GM12878 (cell line): Measurements from ENCODE around the gene TCOF1. TPM values are rescaled to one million over a fixed set of nuclear protein-coding genes. Genes with fewer than 3 reads are reported as not detected.

ENCODE experiments used
- ATAC-seq: fragments of 200-7000 bp; cut with Tn5 transposase; 3 replicates; pipeline ENCODE4 v1.9.1; 2020; ENCODE audit warnings: mild to moderate bottlenecking, moderate library complexity
- BruUV-seq: library from RNA; stranded (reverse); fragments of 400-500 nt; replicated peaks from 2 replicates; lab custom pipeline; 2021; lab: Mats Ljungman, UMichigan
- CTCF ChIA-PET: fragments of 300-600 bp; sonication (Branson Sonifier 250); formaldehyde crosslinking; extraction: SDS; loops from one replicate; lab custom pipeline; 2021; ENCODE audit warnings: inconsistent platforms; lab: Yijun Ruan, JAX
- POLR2A ChIA-PET: fragments of 350-600 bp; formaldehyde crosslinking; extraction: SDS; loops from one replicate; lab custom pipeline; 2021; ENCODE audit warnings: inconsistent platforms; lab: Charles Lee
- RAD21 ChIA-PET: fragments of 300-600 bp; sonication (Branson Sonifier 250); formaldehyde crosslinking; loops from one replicate; lab custom pipeline; 2023; ENCODE audit warnings: antibody characterized with exemption; ENCODE audit not compliant: unreplicated experiment; lab: Charles Lee
- SMC1A ChIA-PET: fragments of 300-600 bp; sonication (Branson Sonifier 250); formaldehyde crosslinking; loops from one replicate; lab custom pipeline; 2023; ENCODE audit not compliant: unreplicated experiment, uncharacterized antibody; lab: Charles Lee
- DNase-seq: peaks from one replicate; pipeline ENCODE4 v3.0.0-alpha.2; 2011; ENCODE audit warnings: low read depth, low spot score
- FAIRE-seq: peaks from 3 replicates; lab custom pipeline; 2011; peaks lifted over from hg19 to GRCh38; lab: Jason Lieb, UNC
- H2AFZ ChIP-seq: 2 replicates; pipeline ENCODE4 v1.6.0; 2011; ENCODE audit warnings: low read depth, low read length, control low read depth; ENCODE audit not compliant: control insufficient read depth
- H3K27ac ChIP-seq: 2 replicates; pipeline ENCODE4 v1.5.1; 2011; ENCODE audit warnings: control low read depth; ENCODE audit not compliant: control insufficient read depth, insufficient read depth
- H3K27me3 ChIP-seq, 2 experiments: replicated peaks in 1 of 2; 2 replicates each; pipeline versions ENCODE4 v1.6.0 to v1.6.1; 2011; ENCODE audit warnings: low read length in 1 of 2; ENCODE audit not compliant: control insufficient read depth in 2 of 2, insufficient read depth in 2 of 2
- H3K36me3 ChIP-seq, 2 experiments: 2 replicates each; pipeline ENCODE4 v1.5.1; 2011; ENCODE audit warnings: low read length in 1 of 2; ENCODE audit not compliant: control insufficient read depth in 2 of 2, insufficient read depth in 2 of 2
- H3K4me1 ChIP-seq: 2 replicates; pipeline ENCODE4 v1.6.1; 2011; ENCODE audit warnings: mild to moderate bottlenecking, low read length, moderate library complexity, mixed read lengths; ENCODE audit not compliant: control insufficient read depth, insufficient read depth
- H3K4me2 ChIP-seq: 2 replicates; pipeline ENCODE4 v1.6.0; 2011; ENCODE audit warnings: control low read depth; ENCODE audit not compliant: control insufficient read depth, insufficient read depth
- H3K4me3 ChIP-seq: fragments of 200-600 bp; sonication (generic); 2 replicates; pipeline ENCODE4 v1.5.1; 2016
- H3K79me2 ChIP-seq: 2 replicates; pipeline ENCODE4 v1.6.0; 2011; ENCODE audit warnings: low read length; ENCODE audit not compliant: control insufficient read depth, insufficient read depth
- H3K9ac ChIP-seq: 2 replicates; pipeline ENCODE4 v1.8.0; 2011; ENCODE audit warnings: low read length, control low read depth, mixed read lengths; ENCODE audit not compliant: control insufficient read depth, insufficient read depth
- H3K9me3 ChIP-seq: replicated peaks from 3 replicates; pipeline ENCODE4 v1.5.1; 2011; ENCODE audit warnings: mild to moderate bottlenecking, low read length; ENCODE audit not compliant: control insufficient read depth, insufficient read depth
- H4K20me1 ChIP-seq: 2 replicates; pipeline ENCODE4 v1.6.0; 2011; ENCODE audit not compliant: control insufficient read depth, insufficient read depth
- CBX5 ChIP-seq: sonication (generic); IDR thresholded peaks from 2 replicates; pipeline ENCODE4 v1.6.1; 2016; ENCODE audit warnings: low read depth, moderate library complexity, mild to moderate bottlenecking, inconsistent platforms
- CTCF ChIP-seq, 3 experiments: IDR thresholded peaks in 2 of 3; conservative IDR thresholded peaks in 1 of 3; 2 replicates each; pipeline ENCODE4 v1.5.1; 2011; ENCODE audit warnings: low read depth in 3 of 3, low read length in 3 of 3, mild to moderate bottlenecking in 3 of 3, control low read depth in 2 of 3, moderate library complexity in 2 of 3, inconsistent platforms in 1 of 3, mixed read lengths in 1 of 3; ENCODE audit not compliant: control insufficient read depth in 2 of 3, insufficient read depth in 1 of 3; ENCODE audit errors: extremely low read depth in 1 of 3
- E2F8 ChIP-seq: fragments of 450-650 bp; IDR thresholded peaks from 2 replicates; pipeline ENCODE4 v1.6.1; 2018; ENCODE audit warnings: mild to moderate bottlenecking, low read depth, moderate library complexity; ENCODE audit not compliant: partially characterized antibody
- HDAC6 ChIP-seq: fragments of 200-600 bp; sonication (generic); IDR thresholded peaks from one replicate; pipeline ENCODE4 v1.8.0; 2017; ENCODE audit warnings: antibody characterized with exemption; ENCODE audit not compliant: unreplicated experiment
- MYB ChIP-seq: fragments of 150-350 bp; IDR thresholded peaks from 2 replicates; pipeline ENCODE4 v1.6.1; 2014; ENCODE audit warnings: mild to moderate bottlenecking, low read depth, low read length, borderline replicate concordance
- NR2F1 ChIP-seq: fragments of 450-650 bp; conservative IDR thresholded peaks from 2 replicates; pipeline ENCODE4 v1.6.1; 2017; ENCODE audit warnings: mild to moderate bottlenecking
- RAD51 ChIP-seq: fragments of 450-650 bp; IDR thresholded peaks from 2 replicates; pipeline ENCODE4 v1.6.1; 2016; ENCODE audit warnings: moderate library complexity, mild to moderate bottlenecking, inconsistent platforms
- RCOR1 ChIP-seq: conservative IDR thresholded peaks from 2 replicates; pipeline ENCODE4 v1.6.1; 2012; ENCODE audit warnings: low read depth, low read length, improper control_type of control experiment
- RELA ChIP-seq: fragments of 450-650 bp; IDR thresholded peaks from 2 replicates; pipeline ENCODE4 v1.8.0; 2014; ENCODE audit warnings: borderline replicate concordance; ENCODE audit not compliant: partially characterized antibody
- WGBS: methylation state at CpG from one replicate; pipeline ENCODE4 v1.1.6; 2016; ENCODE audit warnings: low lambda C conversion rate; ENCODE audit not compliant: insufficient replicate concordance, insufficient coverage; ENCODE audit errors: missing lambda C conversion rate; 5-methylcytosine and 5-hydroxymethylcytosine counted together
- in situ Hi-C: fragments of 300-500 bp; cut with MboI; formaldehyde crosslinking; loops from 9 replicates; pipeline ENCODE4 v1.14.3; 2018; ENCODE audit warnings: mixed read lengths
- intact Hi-C: fragments of 100-400 bp; cut with micrococcal nuclease; formaldehyde crosslinking; loops from one replicate; pipeline ENCODE4 v1.14.2; 2022; ENCODE audit not compliant: unreplicated experiment
- polyA plus RNA-seq, 11 experiments: library from polyadenylated mRNA; depleted of rRNA in 4 of 11; unstranded in 6 of 11; stranded (reverse) in 5 of 11; fragments of >200 nt; fragmentation: Nextera tagmentation in 4 of 11; fragmentation: Illumina TruSeq in 1 of 11; extraction: Ambion mirVana in 4 of 11; extraction: Trizol in 1 of 11; gene quantifications; 1 replicate in 1 of 11; 2 replicates in 10 of 11; pipeline versions ENCODE4 v1.2.1 to v1.2.3, GENCODE V29; 2011 to 2016; ENCODE audit warnings: inconsistent platforms in 2 of 11, missing spikeins in 2 of 11, low read depth in 1 of 11
- total RNA-seq, 4 experiments: library from RNA; depleted of rRNA in 3 of 4; stranded (reverse); fragments of >200 nt in 3 of 4; fragmentation: Illumina TruSeq in 1 of 4; extraction: Trizol in 1 of 4; gene quantifications; 2 replicates each; pipeline versions ENCODE4 v1.2.1 to v1.2.3, GENCODE V29; 2013 to 2021
- TF ChIP-seq, protein P1 (sequence below): IDR thresholded peaks from 2 replicates; pipeline ENCODE4 v1.6.1; 2011; ENCODE audit warnings: low read depth, mild to moderate bottlenecking, low read length, moderate library complexity, borderline replicate concordance; ENCODE audit errors: extremely low read depth
- TF ChIP-seq, protein P2 (sequence below): fragments of 450-650 bp; IDR thresholded peaks from 2 replicates; pipeline ENCODE4 v1.6.1; 2017; ENCODE audit warnings: mild to moderate bottlenecking, low read depth, inconsistent platforms; ENCODE audit not compliant: poor library complexity, severe bottlenecking

TCOF1 gene
- total and polyA plus RNA-seq, 10 of the 15 experiments (the other 5 are each of a cell fraction or from before 2014, with no cell fraction given) = 8.7 to 83.9 (median 38.9) TPM

- FAIRE-seq = no peak
Observed at GRCh38 chr5:150315245-150315644, 42.3 kb upstream of the TCOF1 start.

More at GRCh38 chr5:150315245-150315644, 42.3 kb upstream of the TCOF1 start:
- Histone ChIP-seq H3K4me2 (no peak overlapping the region), H2AFZ (no peak overlapping the region), H3K79me2 (no peaks in the 10 kb centered on the region), H4K20me1 (no peaks in the 10 kb centered on the region), H3K27ac (no peak overlapping the region), H3K9me3 (no peaks in the 10 kb centered on the region), H3K27me3 (peaks cover 4% of the 10 kb centered on the region in 2 experiments; a peak in 3 of 4 replicates), H3K4me3 (no peak overlapping the region), H3K36me3 (no peaks in the 10 kb centered on the region), H3K4me1 (no peaks in the 10 kb centered on the region), H3K9ac (no peak overlapping the region)
- DNase-seq (no peak), ATAC-seq (no peak)
- no peak for TF ChIP-seq E2F8
- no peak for TF ChIP-seq HDAC6
- no peak for TF ChIP-seq CTCF (IDR thresholded peaks at IDR 0.05 in 2 of 3, conservative IDR thresholded peaks at IDR 0.05 in 1 of 3; ENCODE audit: control insufficient read depth in 2 of 3, extremely low read depth in 1 of 3, insufficient read depth in 1 of 3, low read depth in 3 of 3, low read length in 3 of 3)
- TF ChIP-seq MYB = no peak
- TF ChIP-seq RCOR1 = no peak
- no peak for TF ChIP-seq CBX5
- no peak for TF ChIP-seq RELA
- TF ChIP-seq RAD51 = no peak
- TF ChIP-seq NR2F1 = no peak
- TF ChIP-seq, protein P1, sequence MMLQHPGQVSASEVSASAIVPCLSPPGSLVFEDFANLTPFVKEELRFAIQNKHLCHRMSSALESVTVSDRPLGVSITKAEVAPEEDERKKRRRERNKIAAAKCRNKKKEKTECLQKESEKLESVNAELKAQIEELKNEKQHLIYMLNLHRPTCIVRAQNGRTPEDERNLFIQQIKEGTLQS = no peak
- TF ChIP-seq, protein P2, sequence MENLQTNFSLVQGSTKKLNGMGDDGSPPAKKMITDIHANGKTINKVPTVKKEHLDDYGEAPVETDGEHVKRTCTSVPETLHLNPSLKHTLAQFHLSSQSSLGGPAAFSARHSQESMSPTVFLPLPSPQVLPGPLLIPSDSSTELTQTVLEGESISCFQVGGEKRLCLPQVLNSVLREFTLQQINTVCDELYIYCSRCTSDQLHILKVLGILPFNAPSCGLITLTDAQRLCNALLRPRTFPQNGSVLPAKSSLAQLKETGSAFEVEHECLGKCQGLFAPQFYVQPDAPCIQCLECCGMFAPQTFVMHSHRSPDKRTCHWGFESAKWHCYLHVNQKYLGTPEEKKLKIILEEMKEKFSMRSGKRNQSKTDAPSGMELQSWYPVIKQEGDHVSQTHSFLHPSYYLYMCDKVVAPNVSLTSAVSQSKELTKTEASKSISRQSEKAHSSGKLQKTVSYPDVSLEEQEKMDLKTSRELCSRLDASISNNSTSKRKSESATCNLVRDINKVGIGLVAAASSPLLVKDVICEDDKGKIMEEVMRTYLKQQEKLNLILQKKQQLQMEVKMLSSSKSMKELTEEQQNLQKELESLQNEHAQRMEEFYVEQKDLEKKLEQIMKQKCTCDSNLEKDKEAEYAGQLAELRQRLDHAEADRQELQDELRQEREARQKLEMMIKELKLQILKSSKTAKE = no peak
- ChIA-PET RAD21 (no interaction called here), POLR2A (no interaction called here), SMC1A (interaction anchor here (1.2 kb wide), 1 partner anchor 16 kb away, joined by 3 read pairs; no protein-coding TSS in a partner anchor), CTCF (no interaction called here)
- WGBS = 21% methylated on average over 4 of the region's 4 CpGs
- BruUV-seq = no TSS peak
- intact Hi-C loops = no loop called here
- in situ Hi-C loops = no loop called here
